CD4-positive, CD25-positive, alpha-beta regulatory T cell (primary cell): ENCODE data around the gene CWC25. TPM values are rescaled to one million over a fixed set of nuclear protein-coding genes. Genes with fewer than 3 reads are reported as not detected.

Experiments used
- ATAC-seq, 2 donors: fragments of 150-1000 bp; cut with Tn5 transposase; one replicate each; pipeline ENCODE4 v1.10.0; 2021; ENCODE audit warnings: low read depth in 2 of 2, moderate number of reproducible peaks in 2 of 2, moderate library complexity in 1 of 2
- DNase-seq, 3 donors: peaks; one replicate each; pipeline versions ENCODE4 v3.0.0 to v3.0.0-alpha.2; 2012 to 2022; ENCODE audit warnings: mixed read lengths in 1 of 3
- H3K27ac ChIP-seq: one replicate; pipeline ENCODE4 v1.7.0; 2013; ENCODE audit warnings: mild to moderate bottlenecking, low read length; ENCODE audit not compliant: insufficient read depth, poor library complexity, severe bottlenecking
- H3K27me3 ChIP-seq: one replicate; pipeline ENCODE4 v1.7.0; 2013; ENCODE audit warnings: low read length; ENCODE audit not compliant: control insufficient read depth, insufficient read depth
- H3K36me3 ChIP-seq: one replicate; pipeline ENCODE4 v1.7.0; 2013; ENCODE audit warnings: mild to moderate bottlenecking, low read length, moderate library complexity; ENCODE audit not compliant: control insufficient read depth, insufficient read depth
- H3K4me1 ChIP-seq: 2 replicates; pipeline ENCODE4 v1.7.0; 2013; ENCODE audit warnings: mild to moderate bottlenecking, low read length; ENCODE audit not compliant: insufficient read depth, control insufficient read depth, poor library complexity, severe bottlenecking
- H3K4me3 ChIP-seq: one replicate; pipeline ENCODE4 v1.7.0; 2013; ENCODE audit warnings: low read depth, mild to moderate bottlenecking, low read length, moderate library complexity
- H3K9me3 ChIP-seq, 2 experiments: 1 replicate in 1 of 2; 2 replicates in 1 of 2; pipeline ENCODE4 v1.7.0; 2013; ENCODE audit warnings: low read length in 2 of 2, mild to moderate bottlenecking in 1 of 2, moderate library complexity in 1 of 2; ENCODE audit not compliant: control insufficient read depth in 2 of 2
- H3K27ac Mint-ChIP-seq, 3 donors: one replicate each; pipeline ENCODE4 v1.8.0; 2020 to 2022; ENCODE audit warnings: mild to moderate bottlenecking in 3 of 3, mixed read lengths in 3 of 3, moderate library complexity in 2 of 3
- H3K27me3 Mint-ChIP-seq: one replicate; pipeline ENCODE4 v1.8.0; 2022; ENCODE audit warnings: mild to moderate bottlenecking, mixed read lengths
- H3K36me3 Mint-ChIP-seq: one replicate; pipeline ENCODE4 v1.8.0; 2020; ENCODE audit warnings: mixed read lengths
- H3K4me1 Mint-ChIP-seq, 4 donors: one replicate each; pipeline ENCODE4 v1.8.0; 2020 to 2022; ENCODE audit warnings: mixed read lengths in 4 of 4, mild to moderate bottlenecking in 1 of 4
- H3K4me3 Mint-ChIP-seq, 4 donors: one replicate each; pipeline ENCODE4 v1.8.0; 2020 to 2022; ENCODE audit warnings: mild to moderate bottlenecking in 4 of 4, mixed read lengths in 4 of 4, moderate library complexity in 3 of 4
- H3K9me3 Mint-ChIP-seq, 7 donors: one replicate each; pipeline ENCODE4 v1.8.0; 2020 to 2022; ENCODE audit warnings: mixed read lengths in 7 of 7, mild to moderate bottlenecking in 3 of 7, moderate library complexity in 2 of 7
- polyA plus RNA-seq, 4 donors: library from polyadenylated mRNA; unstranded; fragments of 300-500 nt; fragmentation: Illumina TruSeq; gene quantifications; one replicate each; pipeline ENCODE4 v1.2.3, GENCODE V29; 2021
- total RNA-seq: library from RNA; stranded (reverse); gene quantifications from one replicate; pipeline ENCODE4 v1.2.3, GENCODE V29; 2022

CWC25 gene
- total and polyA plus RNA-seq, 5 donors from 2014 or later, result 4.4 to 69.5 (median 9.4) TPM

DNA sequence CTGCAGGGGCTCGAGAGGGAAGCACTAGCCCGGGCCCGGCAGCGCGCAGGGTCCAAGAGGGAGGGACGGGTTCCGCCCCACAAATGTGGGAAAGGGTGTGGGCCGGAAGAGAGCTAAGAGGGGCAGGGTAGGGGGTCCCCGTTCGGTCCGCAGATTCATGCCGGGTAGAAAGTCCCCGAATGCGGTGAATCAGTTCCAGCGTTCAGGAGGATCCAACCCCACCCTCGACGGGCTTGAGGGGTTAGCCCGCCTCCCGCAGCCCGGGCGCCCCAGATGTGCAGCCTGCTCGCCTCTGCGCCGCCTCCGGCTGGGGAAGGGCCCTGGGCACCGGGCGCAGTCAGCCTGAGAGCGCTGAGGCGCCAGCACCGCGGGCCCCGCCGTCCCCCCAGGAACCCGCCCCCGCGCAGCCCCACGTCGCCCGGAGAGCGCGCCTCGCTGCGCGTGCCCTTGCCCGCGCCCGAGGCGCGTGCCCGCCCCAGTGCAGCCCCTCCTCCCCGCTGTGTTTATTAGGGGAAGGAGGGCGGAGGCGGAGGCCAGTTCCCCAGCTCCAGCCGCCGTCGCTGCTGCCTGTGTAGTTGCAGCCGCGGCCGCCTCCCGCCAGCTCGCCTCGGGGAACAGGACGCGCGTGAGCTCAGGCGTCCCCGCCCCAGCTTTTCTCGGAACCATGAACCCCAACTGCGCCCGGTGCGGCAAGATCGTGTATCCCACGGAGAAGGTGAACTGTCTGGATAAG, 44.6 kb upstream of the CWC25 start, which contains the start of gene LASP1:
Gene LASP1 (plus strand): TSS at position 533 of the 733 bp plus-strand sequence. CDS start 132 bp downstream, at position 665.
- Mint-ChIP-seq H3K9me3 (peaks cover 0 to 2% (median 0%) of the 10 kb centered on the region in 7 donors), H3K36me3 (peaks cover 4% of the 10 kb centered on the region), H3K4me3 (peak within 1 kb of the TSS; percentile 98 to 99 (median 98)), H3K27ac (peak within 1 kb of the TSS; percentile 84 to 97 (median 96)), H3K4me1 (peaks cover 8 to 56% (median 43%) of the 10 kb centered on the region in 4 donors), H3K27me3 (peaks cover 21% of the 10 kb centered on the region)
- Histone ChIP-seq H3K27ac (peak within 1 kb of the TSS; percentile 86), H3K4me3 (peak within 1 kb of the TSS; percentile 85), H3K27me3 (no peaks in the 10 kb centered on the region), H3K9me3 (no peaks in the 10 kb centered on the region), H3K4me1 (peaks cover 58% of the 10 kb centered on the region), H3K36me3 (peaks cover 4% of the 10 kb centered on the region)
- DNase-seq, result peak; percentile 78 to 95 (median 89)
- peak; percentile 76 to 77 for ATAC-seq

DNA sequence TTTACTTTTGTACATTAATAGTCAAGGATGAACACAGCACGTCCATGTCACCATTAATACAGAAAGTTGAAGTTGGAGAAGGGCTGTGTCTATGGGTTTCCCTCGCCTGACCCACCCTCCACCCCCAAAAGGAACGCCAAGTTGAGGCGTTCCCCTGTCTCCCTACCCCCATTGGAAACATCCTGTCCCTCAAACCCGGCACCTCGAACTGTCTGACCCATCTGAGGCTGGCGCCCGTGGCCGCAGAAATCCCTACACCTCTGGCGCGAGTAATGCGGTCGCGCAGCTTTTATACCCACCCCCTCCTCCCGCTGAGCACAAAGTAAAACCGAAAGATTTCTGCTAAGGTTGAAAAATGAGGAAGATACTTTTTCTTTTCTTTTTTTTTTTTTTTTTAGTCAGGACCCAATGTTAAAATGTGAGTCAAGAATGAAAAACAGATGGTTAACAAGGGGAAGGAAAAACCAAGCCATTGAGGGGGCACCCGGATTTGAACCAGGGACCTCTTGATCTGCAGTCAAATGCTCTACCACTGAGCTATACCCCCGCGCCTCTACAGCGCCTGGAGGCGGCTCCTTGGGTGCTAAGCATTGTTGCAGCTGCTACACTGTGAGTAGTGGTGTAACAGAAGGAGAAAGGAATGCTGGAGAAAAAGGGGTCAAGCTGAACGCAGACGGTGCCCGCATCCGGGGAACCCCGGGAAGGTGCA, 43.9 kb upstream of the CWC25 start:
- H3K4me1 Mint-ChIP-seq, result peaks cover 8 to 50% (median 41%) of the 10 kb centered on the region in 4 donors
- H3K4me1 ChIP-seq, result peaks cover 50% of the 10 kb centered on the region

GRCh38 chr17:38867968-38868816, 43.1 kb upstream of the CWC25 start:
- Mint-ChIP-seq H3K27ac (peak overlapping the region; percentile 83 to 96 (median 87)), H3K4me1 (peaks cover 8 to 43% (median 35%) of the 10 kb centered on the region in 4 donors), H3K9me3 (peaks cover 0 to 2% (median 0%) of the 10 kb centered on the region in 7 donors), H3K27me3 (peaks cover 21% of the 10 kb centered on the region), H3K36me3 (peaks cover 4% of the 10 kb centered on the region), H3K4me3 (peak overlapping the region; percentile 98 to 99 (median 98))
- H3K36me3 ChIP-seq, result no peaks in the 10 kb centered on the region
- peak overlapping the region; percentile 85 for H3K4me3 ChIP-seq
- no peaks in the 10 kb centered on the region for H3K9me3 ChIP-seq
- peaks cover 43% of the 10 kb centered on the region for H3K4me1 ChIP-seq
- no peak for ATAC-seq
- DNase-seq, result no peak
- no peaks in the 10 kb centered on the region for H3K27me3 ChIP-seq
- peak overlapping the region; percentile 86 for H3K27ac ChIP-seq

More for the DNA sequence above, 43.9 kb upstream of the CWC25 start:
- Histone ChIP-seq H3K9me3 (no peaks in the 10 kb centered on the region), H3K36me3 (peaks cover 2% of the 10 kb centered on the region), H3K4me3 (peak overlapping the region; percentile 85), H3K27ac (peak overlapping the region; percentile 86), H3K27me3 (no peaks in the 10 kb centered on the region)
- Mint-ChIP-seq H3K27ac (peak overlapping the region; percentile 83 to 96 (median 87)), H3K27me3 (peaks cover 21% of the 10 kb centered on the region), H3K9me3 (peaks cover 0 to 2% (median 0%) of the 10 kb centered on the region in 7 donors), H3K4me3 (peak overlapping the region; percentile 98 to 99 (median 98)), H3K36me3 (peaks cover 4% of the 10 kb centered on the region)
- peak; percentile 50 to 54 for ATAC-seq
- peak; percentile 71 to 87 (median 86) for DNase-seq

- H3K9me3 ChIP-seq, result no peaks in the 10 kb centered on the region
- H3K4me3 ChIP-seq, result peak overlapping the region; percentile 85
- no peak for ATAC-seq
- DNase-seq, result peak; percentile 55 to 79 (median 59)
- H3K36me3 ChIP-seq, result no peaks in the 10 kb centered on the region
- peak overlapping the region; percentile 83 to 96 (median 87) for H3K27ac Mint-ChIP-seq
- peaks cover 34% of the 10 kb centered on the region for H3K4me1 ChIP-seq
- peak overlapping the region; percentile 86 for H3K27ac ChIP-seq
- H3K9me3 Mint-ChIP-seq, result peaks cover 0 to 2% (median 0%) of the 10 kb centered on the region in 7 donors
- H3K27me3 Mint-ChIP-seq, result peaks cover 21% of the 10 kb centered on the region
- peak overlapping the region; percentile 98 to 99 (median 98) for H3K4me3 Mint-ChIP-seq
- no peaks in the 10 kb centered on the region for H3K27me3 ChIP-seq
- H3K36me3 Mint-ChIP-seq, result peaks cover 4% of the 10 kb centered on the region
- peaks cover 8 to 34% (median 27%) of the 10 kb centered on the region in 4 donors for H3K4me1 Mint-ChIP-seq
Measured at GRCh38 chr17:38867179-38867967, 42.3 kb upstream of the CWC25 start.

DNA sequence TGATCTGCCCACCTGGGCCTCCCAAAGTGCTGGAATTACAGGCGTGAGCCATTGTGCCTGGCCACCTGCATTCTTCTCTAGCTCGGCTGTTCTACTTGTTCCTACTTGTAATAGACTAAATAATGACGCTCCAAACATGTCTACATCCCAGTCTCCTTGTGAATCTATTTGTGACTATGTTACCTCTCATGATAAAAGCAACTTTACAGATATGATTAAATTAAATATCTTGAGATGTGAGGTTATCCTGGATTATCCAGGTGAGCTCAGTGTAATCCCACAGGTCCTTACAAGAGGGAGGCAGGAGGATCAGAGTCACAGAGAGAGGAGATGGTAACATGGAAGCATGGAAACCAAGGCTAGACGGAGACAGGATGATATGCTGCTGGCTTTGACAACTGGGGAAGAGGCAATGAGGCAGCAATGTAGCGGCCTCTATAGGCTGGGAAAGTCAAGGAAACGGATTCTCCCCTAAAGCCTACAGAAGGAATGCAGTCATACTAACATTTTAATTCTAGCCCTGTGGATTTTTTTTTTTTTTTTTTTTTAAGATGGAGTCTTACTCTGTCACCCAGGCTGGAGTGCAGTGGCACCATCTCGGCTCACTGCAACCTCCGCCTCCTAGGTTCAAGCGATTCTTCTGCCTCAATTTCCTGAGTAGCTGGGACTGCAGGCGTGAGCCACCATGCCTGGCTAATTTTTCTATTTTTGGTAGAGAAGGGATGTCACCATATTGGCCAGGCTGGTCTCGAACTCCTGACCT, 39.7 kb upstream of the CWC25 start:
- no peaks in the 10 kb centered on the region for H3K9me3 ChIP-seq
- H3K4me1 ChIP-seq, result peaks cover 18% of the 10 kb centered on the region
- H3K4me1 Mint-ChIP-seq, result peaks cover 8 to 22% (median 13%) of the 10 kb centered on the region in 4 donors
- no peaks in the 10 kb centered on the region for H3K36me3 Mint-ChIP-seq
- no peak for ATAC-seq
- peaks cover 11% of the 10 kb centered on the region for H3K27me3 Mint-ChIP-seq
- H3K27me3 ChIP-seq, result no peaks in the 10 kb centered on the region
- H3K9me3 Mint-ChIP-seq, result peaks cover 0 to 2% (median 0%) of the 10 kb centered on the region in 7 donors
- H3K4me3 ChIP-seq, result no peak overlapping the region
- DNase-seq, result no peak
- no peak overlapping the region for H3K27ac ChIP-seq
- H3K36me3 ChIP-seq, result no peaks in the 10 kb centered on the region
- no peak overlapping the region for H3K27ac Mint-ChIP-seq
- H3K4me3 Mint-ChIP-seq, result peak overlapping the region in 1 of 4 donors; percentile 79

GRCh38 chr17:38861399-38861843, 36.3 kb upstream of the CWC25 start:
- Histone ChIP-seq H3K4me1 (no peaks in the 10 kb centered on the region), H3K9me3 (no peaks in the 10 kb centered on the region), H3K27me3 (no peaks in the 10 kb centered on the region), H3K27ac (no peak overlapping the region), H3K4me3 (no peak overlapping the region), H3K36me3 (no peaks in the 10 kb centered on the region)
- Mint-ChIP-seq H3K27ac (no peak overlapping the region), H3K4me1 (no peaks in the 10 kb centered on the region), H3K9me3 (no peaks in the 10 kb centered on the region), H3K4me3 (peak overlapping the region in 1 of 4 donors; percentile 44), H3K36me3 (no peaks in the 10 kb centered on the region), H3K27me3 (peaks cover 5% of the 10 kb centered on the region)
- ATAC-seq, result no peak
- DNase-seq, result no peak
